Measurements from ENCODE around the gene HS3ST1. TPM values are rescaled to one million over a fixed set of nuclear protein-coding genes. Genes with fewer than 3 reads are reported as not detected.

The HS3ST1 gene
- total RNA-seq, 1 experiment from 2014 or later: 0.17 TPM

DNA sequence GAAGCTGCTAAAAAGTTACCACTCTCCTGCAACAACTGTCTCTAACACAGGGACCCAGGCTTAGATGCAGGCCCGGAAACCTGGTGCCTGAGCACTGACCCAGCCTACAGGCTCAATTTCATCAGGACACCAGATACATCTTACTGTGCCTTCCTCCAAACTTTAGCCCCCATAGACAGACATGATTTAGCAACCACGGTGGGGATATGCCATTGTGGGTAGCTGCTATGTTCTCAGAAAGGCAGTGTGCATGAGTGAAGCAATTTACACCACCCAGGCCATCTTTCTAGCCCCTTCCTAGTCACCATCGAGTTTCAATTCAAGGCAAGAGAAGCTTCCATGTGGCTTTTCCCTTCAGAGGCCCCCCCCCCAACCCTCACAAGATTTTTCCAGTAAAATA lies 2.7 kb downstream of the HS3ST1 start:
- DNase-seq: no peak
- H3K36me3 ChIP-seq (replicated peaks; ENCODE audit: control insufficient read depth, insufficient read depth, low read length): no peaks in the 10 kb centered on the region
- peaks cover 41% of the 10 kb centered on the region for H3K27me3 ChIP-seq (ENCODE audit: control insufficient read depth, insufficient read depth, low read length)
- no peak overlapping the region for H3K4me3 ChIP-seq (ENCODE audit: insufficient read depth, low read depth, low read length)

DNA sequence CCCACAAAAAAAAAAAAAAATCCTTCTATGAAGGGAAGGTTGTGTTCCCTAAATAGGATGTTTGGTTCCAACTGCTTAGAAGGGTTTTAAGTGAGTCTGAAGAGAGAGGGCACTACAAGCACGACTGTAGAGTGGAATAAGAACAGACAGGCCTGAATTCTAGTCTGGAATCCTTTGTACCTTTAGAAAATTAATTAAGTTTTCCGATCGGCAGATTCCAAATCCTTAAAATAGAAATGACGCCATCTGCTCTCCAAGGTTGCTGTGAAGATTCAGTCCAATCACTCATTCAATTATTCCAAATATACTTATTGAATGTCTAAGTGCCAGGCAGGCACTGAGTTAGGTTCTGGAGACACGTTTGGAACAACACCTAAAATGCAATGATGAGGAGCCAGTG lies 3.8 kb downstream of the HS3ST1 start:
- DNase-seq: no peak
- Histone ChIP-seq H3K4me3 (ENCODE audit: insufficient read depth, low read depth, low read length) (no peak overlapping the region), H3K36me3 (replicated peaks; ENCODE audit: control insufficient read depth, insufficient read depth, low read length) (no peaks in the 10 kb centered on the region), H3K27me3 (ENCODE audit: control insufficient read depth, insufficient read depth, low read length) (peaks cover 36% of the 10 kb centered on the region)

DNA sequence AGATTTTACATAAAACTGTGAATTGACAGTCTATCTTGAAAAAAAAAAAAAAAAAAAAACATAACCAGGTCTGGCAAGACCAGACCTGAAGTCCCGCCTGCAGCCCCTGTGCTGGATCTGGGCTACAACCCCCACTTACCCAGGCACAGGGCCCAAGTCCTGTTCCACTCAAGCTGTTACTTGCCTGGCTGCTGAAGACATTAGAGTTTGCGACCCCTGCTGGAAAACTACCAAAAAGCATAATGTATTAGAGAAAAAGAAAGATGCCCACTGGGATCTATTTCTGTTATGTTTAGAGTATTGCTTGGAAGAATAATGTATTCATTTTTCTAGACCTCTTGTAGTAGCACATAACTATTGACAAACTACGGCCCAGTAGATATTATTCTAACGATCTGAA lies 4.7 kb downstream of the HS3ST1 start:
- Histone ChIP-seq H3K4me3 (ENCODE audit: insufficient read depth, low read depth, low read length) (no peak overlapping the region), H3K36me3 (replicated peaks; ENCODE audit: control insufficient read depth, insufficient read depth, low read length) (no peaks in the 10 kb centered on the region), H3K27me3 (ENCODE audit: control insufficient read depth, insufficient read depth, low read length) (peaks cover 29% of the 10 kb centered on the region)
- peak; percentile 72 for DNase-seq

DNA sequence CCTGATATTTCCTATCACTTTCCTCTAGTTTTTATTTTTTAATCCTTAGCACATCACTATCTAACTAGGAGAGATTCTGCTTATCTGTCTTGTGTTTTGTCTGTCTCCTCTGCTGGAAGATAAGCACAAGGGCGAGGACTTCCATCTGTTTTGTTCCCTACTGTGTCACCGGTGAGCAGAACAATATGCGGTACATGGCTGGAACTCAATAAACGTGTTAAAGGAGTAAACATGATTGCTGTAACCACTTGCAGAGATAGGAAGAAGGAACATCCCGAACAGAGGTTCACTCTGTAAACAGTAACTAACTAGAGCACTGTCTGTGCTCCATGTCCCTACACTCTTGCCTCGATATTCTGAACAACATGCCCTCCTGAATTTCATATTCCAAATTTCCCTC lies 5.2 kb downstream of the HS3ST1 start:
- no peaks in the 10 kb centered on the region for H3K36me3 ChIP-seq (replicated peaks; ENCODE audit: control insufficient read depth, insufficient read depth, low read length)
- no peak overlapping the region for H3K4me3 ChIP-seq (ENCODE audit: insufficient read depth, low read depth, low read length)
- H3K27me3 ChIP-seq (ENCODE audit: control insufficient read depth, insufficient read depth, low read length): peaks cover 27% of the 10 kb centered on the region
- no peak for DNase-seq

DNA sequence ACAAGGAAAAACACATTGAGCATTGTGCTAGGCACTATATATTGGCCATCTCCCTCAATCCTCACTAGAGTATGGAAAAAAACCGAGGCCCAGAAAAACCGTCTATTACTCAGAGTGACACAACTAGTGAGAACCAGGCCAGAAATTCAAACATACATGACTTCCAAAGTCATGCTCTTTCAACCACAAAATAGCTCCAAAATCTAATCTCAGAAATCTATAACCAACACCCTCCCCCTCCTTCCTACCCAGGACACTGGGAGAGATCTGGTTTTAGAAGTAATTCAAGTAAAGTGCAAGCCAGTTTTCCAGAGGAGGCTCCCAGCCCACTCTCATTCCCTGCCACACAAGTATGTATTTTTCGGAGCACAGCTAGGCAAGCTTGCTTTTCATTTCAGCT lies 7.6 kb downstream of the HS3ST1 start:
- peaks cover 4% of the 10 kb centered on the region for H3K27me3 ChIP-seq (ENCODE audit: control insufficient read depth, insufficient read depth, low read length)
- no peaks in the 10 kb centered on the region for H3K36me3 ChIP-seq (replicated peaks; ENCODE audit: control insufficient read depth, insufficient read depth, low read length)
- no peak overlapping the region for H3K4me3 ChIP-seq (ENCODE audit: insufficient read depth, low read depth, low read length)
- no peak for DNase-seq

DNA sequence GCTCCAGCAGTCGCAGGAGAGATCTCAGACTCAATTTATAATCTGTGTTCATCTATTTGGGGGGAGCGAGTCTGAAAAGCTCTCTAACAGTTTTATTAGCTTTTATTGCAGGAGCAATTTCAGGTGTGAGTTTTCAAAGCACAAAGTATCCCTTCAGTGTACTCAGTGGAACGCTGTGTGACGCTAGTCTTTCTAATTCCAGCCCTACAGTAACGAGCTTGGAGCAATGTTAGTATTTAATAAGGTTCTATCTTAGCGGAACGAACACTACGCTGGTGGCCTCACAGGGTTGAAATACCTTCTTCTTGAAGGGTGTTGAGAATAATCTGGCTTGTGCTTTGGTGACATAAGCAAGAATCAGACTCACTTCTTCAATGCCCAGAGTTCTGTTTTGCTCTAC lies 8.4 kb downstream of the HS3ST1 start:
- DNase-seq: no peak
- H3K36me3 ChIP-seq (replicated peaks; ENCODE audit: control insufficient read depth, insufficient read depth, low read length): no peaks in the 10 kb centered on the region
- H3K27me3 ChIP-seq (ENCODE audit: control insufficient read depth, insufficient read depth, low read length): no peaks in the 10 kb centered on the region
- no peak overlapping the region for H3K4me3 ChIP-seq (ENCODE audit: insufficient read depth, low read depth, low read length)

DNA sequence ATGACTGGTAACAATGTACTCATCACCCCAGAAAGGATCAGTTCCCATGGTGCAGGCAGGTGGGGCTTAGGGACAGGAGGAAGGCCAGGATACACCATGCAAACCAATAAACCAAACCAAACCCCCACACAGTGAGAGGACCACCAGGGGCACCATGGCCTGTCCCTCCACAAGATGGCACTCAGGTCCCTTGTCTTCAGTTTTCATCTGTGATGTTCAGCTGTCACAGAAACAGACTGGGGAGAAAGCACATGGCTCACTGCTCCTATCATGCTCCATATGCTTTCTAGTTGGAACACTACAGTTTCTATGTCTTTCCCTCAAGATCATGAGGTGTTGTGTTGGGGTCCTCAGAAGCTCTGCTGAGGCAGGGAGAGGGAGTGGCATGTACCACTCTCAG lies 10.1 kb downstream of the HS3ST1 start:
- DNase-seq: no peak
- H3K36me3 ChIP-seq (replicated peaks; ENCODE audit: control insufficient read depth, insufficient read depth, low read length): no peaks in the 10 kb centered on the region
- no peaks in the 10 kb centered on the region for H3K27me3 ChIP-seq (ENCODE audit: control insufficient read depth, insufficient read depth, low read length)
- H3K4me3 ChIP-seq (ENCODE audit: insufficient read depth, low read depth, low read length): no peak overlapping the region

DNA sequence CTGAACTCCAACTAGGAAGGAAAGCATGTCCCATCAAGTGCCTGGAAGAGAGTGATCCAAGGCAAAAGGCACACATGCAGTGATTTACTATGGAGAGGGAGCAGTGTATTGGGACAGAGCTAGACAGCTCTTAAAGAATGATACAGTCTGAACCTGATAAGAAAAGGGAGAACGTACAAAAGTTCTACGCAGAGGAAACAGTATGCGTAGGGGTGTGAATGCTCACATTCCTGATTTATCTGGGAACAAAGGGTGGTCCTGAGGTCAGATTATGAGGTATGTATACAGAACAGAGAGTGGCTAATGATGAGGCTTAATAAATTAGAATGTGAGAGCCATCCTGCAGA lies 12.0 kb downstream of the HS3ST1 start:
- H3K27me3 ChIP-seq (ENCODE audit: control insufficient read depth, insufficient read depth, low read length): no peaks in the 10 kb centered on the region
- no peak for DNase-seq
- H3K36me3 ChIP-seq (replicated peaks; ENCODE audit: control insufficient read depth, insufficient read depth, low read length): no peaks in the 10 kb centered on the region
- no peak overlapping the region for H3K4me3 ChIP-seq (ENCODE audit: insufficient read depth, low read depth, low read length)

DNA sequence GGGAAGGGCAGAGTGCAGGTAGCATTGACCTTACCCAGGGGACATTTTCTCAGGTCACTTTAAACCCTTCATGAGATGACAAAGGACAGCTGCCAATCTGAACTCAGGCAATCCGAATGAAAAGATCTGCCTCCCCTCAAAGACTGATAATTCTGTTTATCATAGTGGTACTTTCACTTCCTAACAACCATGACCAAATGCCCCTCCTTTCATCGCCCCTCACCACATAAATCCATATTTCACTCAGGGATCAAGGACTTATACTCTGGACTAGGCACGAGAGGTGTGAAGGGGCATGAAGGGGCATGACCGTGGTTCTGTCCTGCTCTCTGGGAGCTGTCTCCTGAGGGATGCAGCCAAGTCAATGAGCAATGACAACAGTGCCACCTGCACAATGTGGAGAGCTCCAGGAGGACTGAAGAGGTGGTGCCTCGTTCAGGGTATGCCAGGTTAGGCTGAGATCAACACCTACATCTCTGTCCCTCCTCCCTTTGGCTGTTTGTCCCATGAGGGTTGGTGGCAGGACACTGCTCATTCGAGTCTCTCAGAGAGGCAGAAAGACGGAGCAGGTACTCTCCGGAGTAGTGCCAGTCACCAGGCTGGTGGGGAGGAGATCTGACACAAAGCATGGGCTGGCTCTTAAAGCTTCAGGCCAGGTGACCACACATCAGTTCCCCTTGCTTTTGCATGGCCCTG lies 12.5 kb downstream of the HS3ST1 start:
- H3K27me3 ChIP-seq (ENCODE audit: control insufficient read depth, insufficient read depth, low read length): no peaks in the 10 kb centered on the region

DNA sequence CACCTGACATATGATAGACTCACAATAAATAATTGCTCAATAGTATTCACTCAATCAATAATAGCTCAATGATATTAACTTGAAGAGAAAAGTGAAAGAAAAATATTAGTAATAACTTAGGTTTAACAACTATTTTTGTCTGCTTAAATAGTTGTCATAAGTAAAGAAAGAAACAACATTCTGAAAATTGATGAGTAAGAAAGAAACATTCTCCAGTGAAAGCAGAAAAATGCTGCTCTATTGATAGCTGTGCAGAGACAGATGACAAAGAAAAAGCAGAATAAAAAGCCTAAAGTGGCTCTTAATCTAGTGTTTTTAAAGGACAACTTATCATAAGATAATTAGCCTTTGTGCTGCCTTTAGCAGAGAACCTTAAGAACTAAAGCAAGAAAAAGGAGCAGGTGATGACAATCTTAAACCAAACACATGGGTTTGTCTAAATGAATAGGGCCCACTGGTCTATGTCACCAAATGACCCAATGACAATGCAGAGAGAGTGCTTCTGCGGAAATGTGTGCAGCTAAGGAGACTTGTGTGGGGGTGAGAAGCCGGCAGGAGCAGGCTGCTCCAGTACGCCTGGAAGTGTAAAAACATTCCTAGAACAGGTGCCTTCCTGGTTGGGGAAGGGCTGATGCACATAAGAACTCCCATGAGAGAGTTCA lies 13.2 kb downstream of the HS3ST1 start:
- H3K36me3 ChIP-seq (replicated peaks; ENCODE audit: control insufficient read depth, insufficient read depth, low read length): no peaks in the 10 kb centered on the region
- no peaks in the 10 kb centered on the region for H3K27me3 ChIP-seq (ENCODE audit: control insufficient read depth, insufficient read depth, low read length)
- no peak overlapping the region for H3K4me3 ChIP-seq (ENCODE audit: insufficient read depth, low read depth, low read length)
- DNase-seq: no peak

More for the DNA sequence above, 12.5 kb downstream of the HS3ST1 start:
- H3K36me3 ChIP-seq (replicated peaks; ENCODE audit: control insufficient read depth, insufficient read depth, low read length): no peaks in the 10 kb centered on the region
- no peak for DNase-seq
- H3K4me3 ChIP-seq (ENCODE audit: insufficient read depth, low read depth, low read length): no peak overlapping the region

DNA sequence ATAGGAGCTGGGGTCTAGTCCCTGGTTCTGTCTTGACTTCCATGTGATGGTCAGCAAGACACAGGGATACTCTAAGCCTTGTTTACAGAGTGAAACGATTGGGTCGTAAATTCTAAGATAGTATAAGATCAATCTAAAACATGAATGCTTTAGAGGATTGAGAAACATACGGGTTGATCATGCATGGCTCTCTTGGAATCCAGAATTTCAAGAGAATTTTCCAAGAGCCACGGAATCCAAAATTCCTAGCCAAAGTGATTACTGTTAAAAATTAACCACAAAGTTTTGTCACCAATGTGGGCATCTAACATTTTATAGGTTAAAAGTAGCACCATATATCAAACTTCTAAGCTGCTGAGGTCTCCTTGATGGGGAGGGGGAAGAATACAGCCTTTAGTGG lies 16.5 kb downstream of the HS3ST1 start:
- no peak for DNase-seq
- Histone ChIP-seq H3K4me3 (ENCODE audit: insufficient read depth, low read depth, low read length) (no peak overlapping the region), H3K27me3 (ENCODE audit: control insufficient read depth, insufficient read depth, low read length) (no peaks in the 10 kb centered on the region), H3K36me3 (replicated peaks; ENCODE audit: control insufficient read depth, insufficient read depth, low read length) (no peaks in the 10 kb centered on the region)

DNA sequence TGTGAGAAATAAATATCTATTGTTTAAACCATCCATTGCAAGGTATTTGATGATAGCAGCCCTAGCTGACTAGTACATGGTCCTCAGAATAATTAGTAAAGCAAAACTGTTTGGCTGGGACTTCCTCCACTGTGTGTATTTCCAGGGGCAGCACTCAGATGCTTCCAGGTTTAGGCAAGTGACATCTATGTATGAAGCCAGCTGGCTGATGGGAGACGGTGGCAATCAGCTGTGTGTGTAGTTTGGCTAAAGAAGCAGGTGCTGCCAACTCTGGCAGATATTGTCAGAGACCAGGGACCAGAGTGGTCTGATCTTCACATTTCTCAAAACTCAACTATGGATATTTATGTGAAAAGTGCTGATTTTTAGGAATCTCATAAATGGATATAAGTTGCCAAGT lies 19.1 kb downstream of the HS3ST1 start:
- H3K36me3 ChIP-seq (replicated peaks; ENCODE audit: control insufficient read depth, insufficient read depth, low read length): no peaks in the 10 kb centered on the region

DNA sequence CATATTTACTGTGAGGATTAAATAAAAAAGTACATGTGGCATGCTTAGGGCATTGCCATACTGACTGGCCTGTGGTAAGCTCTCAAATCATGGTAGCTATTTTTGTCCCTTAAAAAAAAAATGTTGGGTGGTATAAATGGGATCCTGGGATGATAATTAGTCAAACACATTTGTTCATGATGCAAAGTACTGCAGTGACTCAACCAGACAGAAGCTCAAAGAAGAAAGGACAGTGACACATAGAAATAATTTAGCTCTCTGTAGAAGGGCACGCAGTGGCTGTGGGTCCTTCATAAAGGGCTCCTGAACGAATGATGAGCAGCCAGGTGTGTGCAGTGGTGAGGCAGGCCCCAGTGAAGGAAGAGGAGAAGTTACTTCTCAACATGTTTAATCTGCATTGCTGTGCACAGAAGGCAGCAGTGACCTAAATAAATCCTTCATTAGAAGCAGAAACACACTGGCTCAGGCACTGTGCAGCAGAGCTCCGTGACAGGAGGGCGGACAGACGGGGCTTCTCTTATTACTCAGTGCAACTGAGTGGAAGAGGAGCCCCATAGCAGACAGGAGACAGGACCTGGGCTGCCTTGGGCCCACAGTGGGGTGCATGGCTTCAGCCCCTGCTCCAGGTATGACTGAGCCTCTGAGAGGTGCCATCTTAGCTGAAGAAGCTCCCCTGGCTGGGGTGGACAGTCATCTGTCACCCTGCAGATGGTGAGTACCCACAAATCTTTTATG lies 20.3 kb downstream of the HS3ST1 start:
- no peaks in the 10 kb centered on the region for H3K36me3 ChIP-seq (replicated peaks; ENCODE audit: control insufficient read depth, insufficient read depth, low read length)
- no peak overlapping the region for H3K4me3 ChIP-seq (ENCODE audit: insufficient read depth, low read depth, low read length)
- DNase-seq: no peak
- H3K27me3 ChIP-seq (ENCODE audit: control insufficient read depth, insufficient read depth, low read length): no peaks in the 10 kb centered on the region

More for the DNA sequence above, 19.1 kb downstream of the HS3ST1 start:
- Histone ChIP-seq H3K4me3 (ENCODE audit: insufficient read depth, low read depth, low read length) (no peak overlapping the region), H3K27me3 (ENCODE audit: control insufficient read depth, insufficient read depth, low read length) (no peaks in the 10 kb centered on the region)
- no peak for DNase-seq

DNA sequence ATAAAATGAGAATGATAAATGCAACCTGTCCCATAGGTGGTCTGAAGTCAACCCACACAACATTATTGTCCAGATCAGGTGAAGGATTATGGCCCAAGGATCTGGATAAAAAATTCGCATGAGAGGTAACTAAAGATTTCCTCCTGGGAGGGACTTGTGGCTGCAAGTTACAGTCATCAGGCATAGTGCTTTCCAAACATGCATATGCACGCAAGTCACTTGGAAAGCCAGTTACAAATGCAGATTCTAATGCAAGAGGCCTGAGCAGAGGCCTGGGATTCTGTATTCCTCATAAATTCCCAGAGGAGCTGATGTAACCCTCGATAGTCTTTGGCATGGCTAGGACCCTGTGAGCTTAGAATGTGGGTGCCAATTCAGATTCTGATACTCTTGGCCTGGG lies 21.1 kb downstream of the HS3ST1 start:
- H3K4me3 ChIP-seq (ENCODE audit: insufficient read depth, low read depth, low read length): no peak overlapping the region
- H3K27me3 ChIP-seq (ENCODE audit: control insufficient read depth, insufficient read depth, low read length): no peaks in the 10 kb centered on the region
- no peak for DNase-seq
- no peaks in the 10 kb centered on the region for H3K36me3 ChIP-seq (replicated peaks; ENCODE audit: control insufficient read depth, insufficient read depth, low read length)

DNA sequence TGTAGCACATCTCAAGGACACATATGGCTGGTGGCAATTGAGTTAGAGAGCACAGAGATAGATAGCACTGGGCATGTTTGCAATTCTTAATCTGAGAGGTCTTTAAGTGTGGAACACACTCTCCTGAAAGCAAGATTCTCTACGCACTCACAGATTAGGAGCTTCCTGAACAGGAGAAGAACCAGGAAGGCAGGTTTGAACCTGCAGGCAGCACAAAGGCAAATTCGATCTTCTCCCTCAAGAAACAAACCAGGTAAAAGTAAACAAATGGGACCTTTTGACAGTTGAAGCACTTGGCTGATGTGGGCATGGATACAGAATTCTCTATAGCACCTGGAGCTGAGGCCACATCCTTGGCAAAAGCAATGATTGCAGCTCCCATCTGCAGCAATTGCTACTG lies 24.3 kb downstream of the HS3ST1 start:
- no peak for DNase-seq
- Histone ChIP-seq H3K4me3 (ENCODE audit: insufficient read depth, low read depth, low read length) (no peak overlapping the region), H3K36me3 (replicated peaks; ENCODE audit: control insufficient read depth, insufficient read depth, low read length) (no peaks in the 10 kb centered on the region), H3K27me3 (ENCODE audit: control insufficient read depth, insufficient read depth, low read length) (no peaks in the 10 kb centered on the region)

Measured in H7 (cell line).